Measurements from ENCODE around the gene MBOAT2. TPM values are rescaled to one million over a fixed set of nuclear protein-coding genes. Genes with fewer than 3 reads are reported as not detected.

MBOAT2 gene
- total and polyA plus RNA-seq, 2 of the 13 experiments (the other 11 are each of a cell fraction or from before 2014, with no cell fraction given) = 0.11 to 0.36 TPM

DNA sequence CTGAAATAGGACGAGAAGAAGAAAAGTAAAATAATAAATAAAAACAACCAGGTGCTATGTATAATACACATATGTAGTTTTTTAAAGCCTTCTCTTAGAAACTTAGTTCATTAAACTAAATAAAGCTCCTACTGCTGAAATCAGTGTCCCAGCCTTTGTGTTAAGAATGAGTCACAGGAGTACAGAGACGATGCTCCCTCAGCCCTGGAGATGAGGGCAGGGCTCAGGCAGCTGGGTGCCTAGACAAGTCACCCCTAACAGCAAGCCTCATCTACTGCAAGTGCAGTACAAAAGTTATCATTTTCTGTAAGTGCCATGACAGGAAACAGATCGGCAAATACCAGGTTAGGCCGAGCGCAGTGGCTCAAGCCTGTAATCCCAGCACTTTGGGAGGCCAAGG lies 184.3 kb downstream of the MBOAT2 start:
- Histone ChIP-seq H3K9ac (ENCODE audit: insufficient read depth, low read depth, low read length) (no peak overlapping the region), H4K20me1 (ENCODE audit: insufficient read depth, low read length) (no peaks in the 10 kb centered on the region), H3K36me3 (replicated peaks in 1 of 2; ENCODE audit: control insufficient read depth in 1 of 2, insufficient read depth in 2 of 2, low read length in 2 of 2) (peaks cover 7 to 37% of the 10 kb centered on the region in 2 experiments; a peak in 4 of 5 replicates), H3K9me3 (ENCODE audit: low read length) (no peaks in the 10 kb centered on the region), H3K4me2 (ENCODE audit: low read depth, low read length) (no peak overlapping the region), H3K4me1 (ENCODE audit: insufficient read depth, low read length) (peaks cover 31% of the 10 kb centered on the region), H3K79me2 (ENCODE audit: insufficient read depth, low read length) (no peaks in the 10 kb centered on the region), H2AFZ (ENCODE audit: low read length) (no peak overlapping the region), H3K4me3 (replicated peaks in 1 of 3; ENCODE audit: insufficient read depth in 1 of 3, low read depth in 2 of 3, low read length in 3 of 3) (no peak overlapping the region), H3K27ac (ENCODE audit: extremely low read length, insufficient read depth, low read length) (no peak overlapping the region), H3K27me3 (ENCODE audit: control insufficient read depth in 1 of 2, insufficient read depth in 2 of 2, low read length in 2 of 2) (no peaks in the 10 kb centered on the region)
- CTCF ChIA-PET (ENCODE audit: low intra/inter-chr PET ratio, low total read pairs) = no interaction called here
- no peak for TF ChIP-seq ZNF138 (CRISPR knock-in tag; IDR thresholded peaks at IDR 0.05; ENCODE audit: low read depth)
- TF ChIP-seq FOSL2 (CRISPR knock-in tag; IDR thresholded peaks at IDR 0.05) = 0 out of 2 replicates have a peak, but pooled peaks have one; percentile 18
- DNase-seq (ENCODE audit: low spot score) (no peak), FAIRE-seq (no peak), ATAC-seq (no peak)
- no TSS peak for BruUV-seq (replicated peaks)
- intact Hi-C loops (cut with micrococcal nuclease; ENCODE audit: unreplicated experiment) (no loop called here), in situ Hi-C loops (cut with HindIII; ENCODE audit: extremely low pct_ligation_motif_present, low pct_unique_long_range_greater_than_20kb) (no loop called here)
- 89% methylated on average over 5 of the region's 5 CpGs for WGBS (ENCODE audit: low lambda C conversion rate)
- POLR2A ChIA-PET = no interaction called here

DNA sequence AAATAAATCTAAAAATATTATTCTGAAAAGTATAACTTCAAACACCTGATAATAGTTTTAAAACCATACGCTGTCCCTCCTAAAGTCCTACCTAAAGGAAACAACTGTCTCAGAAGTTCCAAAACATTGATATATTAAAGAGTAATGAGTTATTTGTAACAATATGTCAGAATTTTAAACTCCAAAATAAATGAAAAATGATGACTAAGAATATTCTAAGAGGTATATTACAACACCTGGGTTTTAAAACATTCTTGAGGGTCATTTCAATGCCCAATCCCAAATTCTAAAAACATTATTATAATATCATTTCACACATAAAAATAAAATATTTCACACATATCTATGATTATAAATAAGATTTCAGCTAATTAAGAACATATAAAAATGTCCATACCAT lies 186.3 kb downstream of the MBOAT2 start:
- Histone ChIP-seq H3K36me3 (replicated peaks in 1 of 2; ENCODE audit: control insufficient read depth in 1 of 2, insufficient read depth in 2 of 2, low read length in 2 of 2) (peaks cover 8 to 35% of the 10 kb centered on the region in 2 experiments), H3K4me1 (ENCODE audit: insufficient read depth, low read length) (peaks cover 24% of the 10 kb centered on the region), H3K27ac (ENCODE audit: extremely low read length, insufficient read depth, low read length) (no peak overlapping the region), H3K27me3 (ENCODE audit: control insufficient read depth in 1 of 2, insufficient read depth in 2 of 2, low read length in 2 of 2) (no peaks in the 10 kb centered on the region), H3K9ac (ENCODE audit: insufficient read depth, low read depth, low read length) (no peak overlapping the region), H2AFZ (ENCODE audit: low read length) (no peak overlapping the region), H3K4me2 (ENCODE audit: low read depth, low read length) (no peak overlapping the region), H4K20me1 (ENCODE audit: insufficient read depth, low read length) (no peaks in the 10 kb centered on the region; the same call in 1 of the 2 replicates), H3K79me2 (ENCODE audit: insufficient read depth, low read length) (no peaks in the 10 kb centered on the region), H3K9me3 (ENCODE audit: low read length) (no peaks in the 10 kb centered on the region), H3K4me3 (replicated peaks in 1 of 3; ENCODE audit: insufficient read depth in 1 of 3, low read depth in 2 of 3, low read length in 3 of 3) (no peak overlapping the region)
- 96% methylated on average over 1 of the region's 1 CpG for WGBS (ENCODE audit: low lambda C conversion rate)
- DNase-seq (ENCODE audit: low spot score) = no peak
- TF ChIP-seq ZBTB7A (CRISPR knock-in tag; IDR thresholded peaks at IDR 0.05) (no peak), SRY (CRISPR knock-in tag; IDR thresholded peaks at IDR 0.05) (no peak), MAFF (IDR thresholded peaks at IDR 0.05; ENCODE audit: low read depth, low read length) (peak; percentile 81), E2F1 (CRISPR knock-in tag; IDR thresholded peaks at IDR 0.05) (no peak), MAFK (conservative IDR thresholded peaks at IDR 0.05 in 1 of 2, IDR thresholded peaks at IDR 0.05 in 1 of 2; ENCODE audit: low read length in 2 of 2) (peak; percentile 81 to 86), ATM (IDR thresholded peaks at IDR 0.05; ENCODE audit: borderline replicate concordance) (no peak)
- TF ChIP-seq, protein P1, sequence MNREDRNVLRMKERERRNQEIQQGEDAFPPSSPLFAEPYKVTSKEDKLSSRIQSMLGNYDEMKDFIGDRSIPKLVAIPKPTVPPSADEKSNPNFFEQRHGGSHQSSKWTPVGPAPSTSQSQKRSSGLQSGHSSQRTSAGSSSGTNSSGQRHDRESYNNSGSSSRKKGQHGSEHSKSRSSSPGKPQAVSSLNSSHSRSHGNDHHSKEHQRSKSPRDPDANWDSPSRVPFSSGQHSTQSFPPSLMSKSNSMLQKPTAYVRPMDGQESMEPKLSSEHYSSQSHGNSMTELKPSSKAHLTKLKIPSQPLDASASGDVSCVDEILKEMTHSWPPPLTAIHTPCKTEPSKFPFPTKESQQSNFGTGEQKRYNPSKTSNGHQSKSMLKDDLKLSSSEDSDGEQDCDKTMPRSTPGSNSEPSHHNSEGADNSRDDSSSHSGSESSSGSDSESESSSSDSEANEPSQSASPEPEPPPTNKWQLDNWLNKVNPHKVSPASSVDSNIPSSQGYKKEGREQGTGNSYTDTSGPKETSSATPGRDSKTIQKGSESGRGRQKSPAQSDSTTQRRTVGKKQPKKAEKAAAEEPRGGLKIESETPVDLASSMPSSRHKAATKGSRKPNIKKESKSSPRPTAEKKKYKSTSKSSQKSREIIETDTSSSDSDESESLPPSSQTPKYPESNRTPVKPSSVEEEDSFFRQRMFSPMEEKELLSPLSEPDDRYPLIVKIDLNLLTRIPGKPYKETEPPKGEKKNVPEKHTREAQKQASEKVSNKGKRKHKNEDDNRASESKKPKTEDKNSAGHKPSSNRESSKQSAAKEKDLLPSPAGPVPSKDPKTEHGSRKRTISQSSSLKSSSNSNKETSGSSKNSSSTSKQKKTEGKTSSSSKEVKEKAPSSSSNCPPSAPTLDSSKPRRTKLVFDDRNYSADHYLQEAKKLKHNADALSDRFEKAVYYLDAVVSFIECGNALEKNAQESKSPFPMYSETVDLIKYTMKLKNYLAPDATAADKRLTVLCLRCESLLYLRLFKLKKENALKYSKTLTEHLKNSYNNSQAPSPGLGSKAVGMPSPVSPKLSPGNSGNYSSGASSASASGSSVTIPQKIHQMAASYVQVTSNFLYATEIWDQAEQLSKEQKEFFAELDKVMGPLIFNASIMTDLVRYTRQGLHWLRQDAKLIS (CRISPR knock-in tag; IDR thresholded peaks at IDR 0.05) = no peak
- ATAC-seq = no peak
- intact Hi-C loops (cut with micrococcal nuclease; ENCODE audit: unreplicated experiment) (no loop called here), in situ Hi-C loops (cut with HindIII; ENCODE audit: extremely low pct_ligation_motif_present, low pct_unique_long_range_greater_than_20kb) (no loop called here)
- FAIRE-seq = no peak
- ChIA-PET CTCF (ENCODE audit: low intra/inter-chr PET ratio, low total read pairs) (no interaction called here), POLR2A (no interaction called here)
- no TSS peak for BruUV-seq (replicated peaks)

All from HepG2 (cell line).